GM19397 (cell line): ENCODE measurements around the gene MYO9B.
A peak's percentile ranks its signal among the peaks of the same experiment; 100 is the strongest.

Source experiments
- ATAC-seq: cut with Tn5 transposase; IDR thresholded peaks from one replicate; pipeline ENCODE4 v1.9.1; 2021; ENCODE audit warnings: mild to moderate bottlenecking, moderate library complexity; ENCODE audit not compliant: unreplicated experiment

Gene MYO9B

GRCh38 chr19:17260842-17261325 lies 185.3 kb downstream of the MYO9B start:
- ATAC-seq = peak; percentile 85

- ATAC-seq = no peak
These were observed 187.0 kb downstream of the MYO9B start for GRCh38 chr19:17262557-17262956.
